ENCODE measurements around the gene PYM1. TPM values are rescaled to one million over a fixed set of nuclear protein-coding genes. Genes with fewer than 3 reads are reported as not detected.

Gene PYM1
- total and polyA plus RNA-seq, 2 of the 4 experiments (the other 2 are of a cell fraction): 26.5 to 27.8 TPM

GRCh38 chr12:55925870-55926737 is 1.6 kb downstream of the PYM1 start:
- peak overlapping the region; percentile 95 for H3K23ac ChIP-seq (ENCODE audit: low read depth, low read length)
- intact Hi-C loops (cut with micrococcal nuclease) (no loop called here), dilution Hi-C loops (cut with HindIII; ENCODE audit: low sequenced_read_pairs, unreplicated experiment) (no loop called here), in situ Hi-C loops (cut with MboI; ENCODE audit: low sequenced_read_pairs) (loop anchor here (10.0 kb wide), 1 partner anchor 101 kb away; the partner anchor contains the start of gene DNAJC14)
- no peak for DNase-seq
- H2BK120ac ChIP-seq (ENCODE audit: low read depth, low read length): peak overlapping the region; percentile 41
- H3K9me1 ChIP-seq (ENCODE audit: insufficient read depth, low read length): peaks cover 11% of the 10 kb centered on the region
- peak overlapping the region; percentile 83 for H3K4me3 ChIP-seq (ENCODE audit: insufficient read depth, low read depth, low read length)
- ChIA-PET POLR2A (ENCODE audit: unreplicated experiment) (interaction anchor here (2.2 kb wide), 1 partner anchor 108 kb away, joined by 6 read pairs; the partner anchor contains the start of genes ORMDL2 and SARNP), CTCF (interaction anchor here (0.6 to 1.4 kb wide), 6 partner anchors 11 to 188 kb away, joined by 3 to 5 read pairs (median 3); no protein-coding TSS in a partner anchor)
- peaks cover 8% of the 10 kb centered on the region for H3K4me1 ChIP-seq (ENCODE audit: control insufficient read depth, insufficient read depth, low read length)
- peak overlapping the region; percentile 77 for H4K91ac ChIP-seq (ENCODE audit: insufficient read depth, low read depth, low read length)
- peak; percentile 2 for ATAC-seq (ENCODE audit: low read depth)
- H3K9ac ChIP-seq (ENCODE audit: low read depth, low read length): peak overlapping the region; percentile 82
- H3K14ac ChIP-seq (replicated peaks; ENCODE audit: low read depth, low read length): peak overlapping the region; percentile 97
- H2BK5ac ChIP-seq (ENCODE audit: low read depth, low read length, poor library complexity, severe bottlenecking): peak overlapping the region; percentile 66
- H2AK5ac ChIP-seq (ENCODE audit: low read depth, low read length): peak overlapping the region; percentile 76
- H3K4me2 ChIP-seq (ENCODE audit: low read depth, low read length): peak overlapping the region; percentile 98
- peak overlapping the region; percentile 95 to 100 for H4K8ac ChIP-seq (ENCODE audit: low read depth in 2 of 2, low read length in 2 of 2)
- peak overlapping the region; percentile 73 for H4K5ac ChIP-seq (ENCODE audit: low read depth, low read length)
- H3K4ac ChIP-seq (ENCODE audit: low read depth, low read length): peak overlapping the region; percentile 91
- peaks cover 4% of the 10 kb centered on the region for H3K36me3 ChIP-seq (ENCODE audit: control insufficient read depth, insufficient read depth, low read length)
- H2BK15ac ChIP-seq (ENCODE audit: low read depth, low read length): peak overlapping the region; percentile 72; the same call in 2 of the 3 replicates
- 0% methylated on average over 1 of the region's 10 CpGs; no CpG with 5 or more reads in 1 of the 2 experiments for WGBS, 2 experiments (ENCODE audit: extremely low coverage in 2 of 2, insufficient read length in 1 of 2)
- peak overlapping the region; percentile 94 for H3K56ac ChIP-seq (ENCODE audit: extremely low read depth, insufficient read depth, low read length)
- peak overlapping the region; percentile 84 for H3K27ac ChIP-seq (ENCODE audit: insufficient read depth, low read length)
- H2AFZ ChIP-seq (replicated peaks; ENCODE audit: low read length, poor library complexity): peak overlapping the region; percentile 94
- TF ChIP-seq CHD1 (IDR thresholded peaks at IDR 0.05; ENCODE audit: low read depth, low read length): no peak
- TF ChIP-seq NFE2L2 (IDR thresholded peaks at IDR 0.05; ENCODE audit: low read depth, low read length): no peak
- TF ChIP-seq MXI1 (IDR thresholded peaks at IDR 0.05; ENCODE audit: borderline replicate concordance, low read depth, low read length): no peak; the same call in 1 of the 2 replicates
- TF ChIP-seq POLR2A (IDR thresholded peaks at IDR 0.05; ENCODE audit: low read depth, low read length): no peak
- TF ChIP-seq CEBPB (IDR thresholded peaks at IDR 0.05; ENCODE audit: low read depth, low read length): no peak
- TF ChIP-seq SMC3 (IDR thresholded peaks at IDR 0.05; ENCODE audit: low read depth, low read length): no peak
- TF ChIP-seq MAFK (IDR thresholded peaks at IDR 0.05; ENCODE audit: low read depth, low read length): no peak
- TF ChIP-seq RCOR1 (IDR thresholded peaks at IDR 0.05; ENCODE audit: insufficient replicate concordance, low read length): no peak
- TF ChIP-seq, protein P1, sequence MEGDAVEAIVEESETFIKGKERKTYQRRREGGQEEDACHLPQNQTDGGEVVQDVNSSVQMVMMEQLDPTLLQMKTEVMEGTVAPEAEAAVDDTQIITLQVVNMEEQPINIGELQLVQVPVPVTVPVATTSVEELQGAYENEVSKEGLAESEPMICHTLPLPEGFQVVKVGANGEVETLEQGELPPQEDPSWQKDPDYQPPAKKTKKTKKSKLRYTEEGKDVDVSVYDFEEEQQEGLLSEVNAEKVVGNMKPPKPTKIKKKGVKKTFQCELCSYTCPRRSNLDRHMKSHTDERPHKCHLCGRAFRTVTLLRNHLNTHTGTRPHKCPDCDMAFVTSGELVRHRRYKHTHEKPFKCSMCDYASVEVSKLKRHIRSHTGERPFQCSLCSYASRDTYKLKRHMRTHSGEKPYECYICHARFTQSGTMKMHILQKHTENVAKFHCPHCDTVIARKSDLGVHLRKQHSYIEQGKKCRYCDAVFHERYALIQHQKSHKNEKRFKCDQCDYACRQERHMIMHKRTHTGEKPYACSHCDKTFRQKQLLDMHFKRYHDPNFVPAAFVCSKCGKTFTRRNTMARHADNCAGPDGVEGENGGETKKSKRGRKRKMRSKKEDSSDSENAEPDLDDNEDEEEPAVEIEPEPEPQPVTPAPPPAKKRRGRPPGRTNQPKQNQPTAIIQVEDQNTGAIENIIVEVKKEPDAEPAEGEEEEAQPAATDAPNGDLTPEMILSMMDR (conservative IDR thresholded peaks at IDR 0.05; ENCODE audit: low read depth, low read length): no peak
- TF ChIP-seq, protein P2, sequence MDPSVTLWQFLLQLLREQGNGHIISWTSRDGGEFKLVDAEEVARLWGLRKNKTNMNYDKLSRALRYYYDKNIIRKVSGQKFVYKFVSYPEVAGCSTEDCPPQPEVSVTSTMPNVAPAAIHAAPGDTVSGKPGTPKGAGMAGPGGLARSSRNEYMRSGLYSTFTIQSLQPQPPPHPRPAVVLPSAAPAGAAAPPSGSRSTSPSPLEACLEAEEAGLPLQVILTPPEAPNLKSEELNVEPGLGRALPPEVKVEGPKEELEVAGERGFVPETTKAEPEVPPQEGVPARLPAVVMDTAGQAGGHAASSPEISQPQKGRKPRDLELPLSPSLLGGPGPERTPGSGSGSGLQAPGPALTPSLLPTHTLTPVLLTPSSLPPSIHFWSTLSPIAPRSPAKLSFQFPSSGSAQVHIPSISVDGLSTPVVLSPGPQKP (IDR thresholded peaks at IDR 0.05; ENCODE audit: borderline replicate concordance, low read depth, low read length): no peak
- no peak for TF ChIP-seq RFX5 (IDR thresholded peaks at IDR 0.05; ENCODE audit: low read depth, low read length)
- no peak for TF ChIP-seq FOS (IDR thresholded peaks at IDR 0.05; ENCODE audit: low read depth, low read length)
- TF ChIP-seq MAZ (IDR thresholded peaks at IDR 0.05; ENCODE audit: borderline replicate concordance, low read depth, low read length): no peak
- TF ChIP-seq BHLHE40 (IDR thresholded peaks at IDR 0.05; ENCODE audit: low read depth, low read length): no peak
- TF ChIP-seq RAD21 (IDR thresholded peaks at IDR 0.05; ENCODE audit: low read length): no peak
- peaks cover 29 to 67% of the 10 kb centered on the region in 2 experiments for H3K79me1 ChIP-seq (ENCODE audit: low read depth in 1 of 2, low read length in 2 of 2)
- no peaks in the 10 kb centered on the region for H3K27me3 ChIP-seq (ENCODE audit: control insufficient read depth, insufficient read depth, low read length)
- H3K9me3 ChIP-seq (ENCODE audit: control insufficient read depth, insufficient read depth, low read length): no peaks in the 10 kb centered on the region
- no peak overlapping the region for H2BK20ac ChIP-seq (ENCODE audit: low read depth, low read length)
- H4K20me1 ChIP-seq (ENCODE audit: insufficient read depth, low read length): no peaks in the 10 kb centered on the region; the same call in 1 of the 2 replicates
- peak overlapping the region; percentile 94 for H2AK9ac ChIP-seq (replicated peaks; ENCODE audit: low read depth, low read length, poor library complexity)
- BruUV-seq (replicated peaks): no TSS peak
- H3K18ac ChIP-seq (ENCODE audit: low read depth, low read length): 0 out of 2 replicates have a peak overlapping the region, but pooled peaks have one; percentile 20

All from IMR-90 (cell line).